H1 (cell line): ENCODE measurements around the gene DKKL1. TPM values are rescaled to one million over a fixed set of nuclear protein-coding genes. Genes with fewer than 3 reads are reported as not detected.
A peak's percentile ranks its signal among the peaks of the same experiment; 100 is the strongest.

Experiments
- CTCF ChIA-PET: fragments of 300-600 bp; sonication (Branson Sonifier 250); formaldehyde crosslinking; loops from one replicate; lab custom pipeline; 2021; ENCODE audit not compliant: partially characterized antibody; lab: Charles Lee
- POLR2A ChIA-PET: fragments of 300-600 bp; sonication (Branson Sonifier 250); formaldehyde crosslinking; loops from one replicate; lab custom pipeline; 2021; ENCODE audit warnings: inconsistent platforms; ENCODE audit not compliant: partially characterized antibody; lab: Charles Lee
- DNase-seq, 2 experiments: peaks; one replicate each; pipeline versions ENCODE4 v3.0.0 to v3.0.0-alpha.2; 2010 to 2022; ENCODE audit warnings: low spot score in 2 of 2, low read depth in 1 of 2, mixed read lengths in 1 of 2
- FAIRE-seq: peaks from 2 replicates; lab custom pipeline; 2011; peaks lifted over from hg19 to GRCh38; lab: Jason Lieb, UNC
- H2AFZ ChIP-seq: 2 replicates; pipeline ENCODE4 v1.8.1; 2012; ENCODE audit warnings: low read length, inconsistent platforms
- H2AK5ac ChIP-seq: 2 replicates; pipeline ENCODE4 v1.6.1; 2013; ENCODE audit warnings: low read depth, low read length
- H2BK120ac ChIP-seq: replicated peaks from 2 replicates; pipeline ENCODE3; 2013; ENCODE audit warnings: low read depth, low read length, inconsistent platforms
- H2BK12ac ChIP-seq: 2 replicates; pipeline ENCODE4 v1.6.1; 2013; ENCODE audit warnings: low read depth, low read length
- H2BK15ac ChIP-seq: 2 replicates; pipeline ENCODE4 v1.6.1; 2013; ENCODE audit warnings: low read length
- H2BK20ac ChIP-seq: 2 replicates; pipeline ENCODE4 v1.6.1; 2013; ENCODE audit warnings: low read length
- H2BK5ac ChIP-seq: 2 replicates; pipeline ENCODE4 v1.6.1; 2013; ENCODE audit warnings: low read depth, low read length
- H3K14ac ChIP-seq: 2 replicates; pipeline ENCODE4 v1.6.1; 2013; ENCODE audit warnings: inconsistent platforms; ENCODE audit not compliant: insufficient read length
- H3K18ac ChIP-seq: 2 replicates; pipeline ENCODE4 v1.6.1; 2013; ENCODE audit warnings: low read length; ENCODE audit errors: extremely low read depth
- H3K23ac ChIP-seq: 2 replicates; pipeline ENCODE4 v1.6.1; 2013; ENCODE audit warnings: inconsistent platforms; ENCODE audit not compliant: insufficient read length
- H3K23me2 ChIP-seq: 2 replicates; pipeline ENCODE4 v1.6.1; 2013; ENCODE audit warnings: low read depth, low read length
- H3K27ac ChIP-seq: 2 replicates; pipeline ENCODE4 v1.6.1; 2011; ENCODE audit warnings: low read depth, low read length, inconsistent platforms
- H3K27me3 ChIP-seq, 4 experiments: replicated peaks in 1 of 4; 1 replicate in 1 of 4; 2 replicates in 3 of 4; pipeline versions ENCODE4 v1.6.1 to v1.8.1; 2011 to 2013; ENCODE audit warnings: low read length in 3 of 4, mild to moderate bottlenecking in 3 of 4, inconsistent platforms in 2 of 4, mixed read lengths in 2 of 4, moderate library complexity in 1 of 4; ENCODE audit not compliant: control insufficient read depth in 3 of 4, insufficient read depth in 3 of 4; ENCODE audit errors: extremely low read depth in 1 of 4
- H3K36me3 ChIP-seq, 4 experiments: 2 replicates each; pipeline versions ENCODE4 v1.6.1 to v1.8.1; 2011 to 2013; ENCODE audit warnings: mild to moderate bottlenecking in 4 of 4, low read length in 3 of 4, moderate library complexity in 2 of 4, control low read depth in 1 of 4, inconsistent platforms in 1 of 4; ENCODE audit not compliant: insufficient read depth in 4 of 4, control insufficient read depth in 2 of 4
- H3K4ac ChIP-seq: replicated peaks from 2 replicates; pipeline ENCODE3; 2013; ENCODE audit warnings: low read length, low read depth, mixed read lengths, inconsistent platforms; ENCODE audit not compliant: insufficient read length
- H3K4me1 ChIP-seq, 4 experiments: replicated peaks in 1 of 4; 1 replicate in 1 of 4; 2 replicates in 3 of 4; pipeline versions ENCODE4 v1.6.1 to v1.8.1; 2011 to 2013; ENCODE audit warnings: low read length in 3 of 4, inconsistent platforms in 2 of 4, mixed read lengths in 1 of 4; ENCODE audit not compliant: insufficient read depth in 4 of 4, control insufficient read depth in 3 of 4
- H3K4me2 ChIP-seq, 2 experiments: 2 replicates each; pipeline versions ENCODE4 v1.6.1 to v1.8.1; 2011 to 2013; ENCODE audit warnings: low read depth in 2 of 2, low read length in 2 of 2, control low read depth in 1 of 2, inconsistent platforms in 1 of 2, mild to moderate bottlenecking in 1 of 2; ENCODE audit not compliant: insufficient read depth in 1 of 2
- H3K4me3 ChIP-seq, 4 experiments: fragments of 200-600, 300-600 bp in 1 of 4; sonication (generic), shearing (Covaris generic), sonication (Bioruptor Twin) in 1 of 4; 2 replicates each; pipeline versions ENCODE4 v1.5.1 to v1.8.1; 2011 to 2016; ENCODE audit warnings: low read length in 4 of 4, low read depth in 3 of 4, control low read depth in 2 of 4, inconsistent platforms in 2 of 4, mild to moderate bottlenecking in 2 of 4, mixed read lengths in 1 of 4, moderate library complexity in 1 of 4; ENCODE audit not compliant: insufficient read depth in 2 of 4; ENCODE audit errors: extremely low read depth in 1 of 4
- H3K56ac ChIP-seq: replicated peaks from 2 replicates; pipeline ENCODE3; 2013; ENCODE audit warnings: low read depth, mild to moderate bottlenecking, mixed read lengths, low read length, inconsistent platforms; ENCODE audit not compliant: insufficient read length
- H3K79me1 ChIP-seq: 2 replicates; pipeline ENCODE4 v1.6.1; 2013; ENCODE audit warnings: low read depth, low read length, control low read depth
- H3K79me2 ChIP-seq, 2 experiments: 2 replicates each; pipeline versions ENCODE4 v1.6.1 to v1.8.1; 2012 to 2013; ENCODE audit warnings: low read length in 2 of 2, mild to moderate bottlenecking in 2 of 2, inconsistent platforms in 1 of 2; ENCODE audit not compliant: insufficient read depth in 2 of 2, control insufficient read depth in 1 of 2
- H3K9ac ChIP-seq, 4 experiments: replicated peaks in 1 of 4; 1 replicate in 1 of 4; 2 replicates in 3 of 4; pipeline versions ENCODE4 v1.6.1 to v1.8.1; 2011 to 2013; ENCODE audit warnings: low read depth in 3 of 4, low read length in 3 of 4, control low read depth in 2 of 4, mild to moderate bottlenecking in 2 of 4, moderate library complexity in 2 of 4, inconsistent platforms in 1 of 4; ENCODE audit errors: extremely low read depth in 1 of 4
- H3K9me3 ChIP-seq, 2 experiments: 2 replicates each; pipeline versions ENCODE4 v1.6.1 to v1.8.1; 2012 to 2013; ENCODE audit warnings: mild to moderate bottlenecking in 2 of 2, moderate library complexity in 2 of 2, control low read depth in 1 of 2, inconsistent platforms in 1 of 2, low read depth in 1 of 2, low read length in 1 of 2, mixed read lengths in 1 of 2; ENCODE audit not compliant: insufficient read depth in 2 of 2
- H4K20me1 ChIP-seq, 2 experiments: replicated peaks in 1 of 2; 2 replicates each; pipeline versions ENCODE3 to v1.8.1; 2011 to 2013; ENCODE audit warnings: inconsistent platforms in 2 of 2, low read length in 2 of 2, mild to moderate bottlenecking in 1 of 2; ENCODE audit not compliant: insufficient read depth in 2 of 2, control insufficient read depth in 1 of 2
- H4K5ac ChIP-seq: 2 replicates; pipeline ENCODE4 v1.6.1; 2013; ENCODE audit warnings: low read length, low read depth, mixed read lengths, inconsistent platforms; ENCODE audit not compliant: insufficient read length
- H4K8ac ChIP-seq: 2 replicates; pipeline ENCODE4 v1.8.0; 2013; ENCODE audit warnings: mild to moderate bottlenecking, moderate library complexity, low read length, inconsistent platforms; ENCODE audit not compliant: insufficient read depth; ENCODE audit errors: extremely low read depth
- H4K91ac ChIP-seq: replicated peaks from 2 replicates; pipeline ENCODE3; 2013; ENCODE audit warnings: low read length, mixed read lengths, inconsistent platforms; ENCODE audit not compliant: insufficient read length
- CHD1 ChIP-seq: IDR thresholded peaks from 2 replicates; pipeline ENCODE4 v1.6.1; 2012; ENCODE audit warnings: low read depth, low read length, improper control_type of control experiment
- NRF1 ChIP-seq: IDR thresholded peaks from 2 replicates; pipeline ENCODE4 v1.6.1; 2011; ENCODE audit warnings: mild to moderate bottlenecking, low read depth, low read length, improper control_type of control experiment
- TCF12 ChIP-seq: IDR thresholded peaks from 2 replicates; pipeline ENCODE4 v1.6.1; 2011; ENCODE audit warnings: low read depth, mild to moderate bottlenecking, low read length
- WGBS, 2 experiments: shearing (Covaris generic) in 1 of 2; methylation state at CpG; one replicate each; pipeline versions ENCODE4 v1.1.6 to v1.1.7; 2013 to 2015; ENCODE audit warnings: low lambda C conversion rate in 2 of 2, mixed read lengths in 2 of 2, inconsistent platforms in 1 of 2, low coverage in 1 of 2, missing lambda C conversion rate in 1 of 2; ENCODE audit not compliant: insufficient replicate concordance in 2 of 2, insufficient coverage in 1 of 2, insufficient read length in 1 of 2; ENCODE audit errors: extremely low coverage in 1 of 2, missing lambda C conversion rate in 1 of 2; 5-methylcytosine and 5-hydroxymethylcytosine counted together
- polyA plus RNA-seq, 7 experiments: library from polyadenylated mRNA; depleted of rRNA in 3 of 7; stranded (reverse) in 5 of 7; unstranded in 2 of 7; fragments of >200 nt in 5 of 7; fragments of 200-250 nt in 2 of 7; gene quantifications; 1 replicate in 5 of 7; 2 replicates in 1 of 7; 4 replicates in 1 of 7; pipeline versions ENCODE4 v1.2.1 to v1.2.3, GENCODE V29; 2011 to 2013; ENCODE audit warnings: missing spikeins in 2 of 7, mixed read lengths in 2 of 7
- total RNA-seq: library from RNA; stranded (reverse); fragmentation: NEBNext Ultra II Directional; extraction: Animal tissue kit (Norgen Biotek cat#: 25700); gene quantifications from 2 replicates; pipeline ENCODE4 v1.2.1, GENCODE V29; 2021

DKKL1 gene
- total and polyA plus RNA-seq, 2 of the 8 experiments (the other 6 are each of a cell fraction or from before 2014, with no cell fraction given): 2.6 to 6.8 TPM

- TF ChIP-seq TCF12: no peak
- no peak for TF ChIP-seq NRF1
- no peak for TF ChIP-seq CHD1
- TF ChIP-seq, all 59 proteins: peak for 0
- H4K91ac ChIP-seq: no peak overlapping the region
- CTCF ChIA-PET: interaction anchor here (1.2 to 10.4 kb wide), 3 partner anchors 17 to 32 kb away, joined by 3 to 291 read pairs (median 13); no protein-coding TSS in a partner anchor
These were observed 34.4 kb downstream of the DKKL1 start for GRCh38 chr19:49398001-49398615.

More at GRCh38 chr19:49398001-49398615, 34.4 kb downstream of the DKKL1 start:
- H2BK12ac ChIP-seq: peak overlapping the region; percentile 80; the same call in 1 of the 2 replicates
- H3K27me3 ChIP-seq: no peaks in the 10 kb centered on the region
- H2BK5ac ChIP-seq: no peak overlapping the region
- no peaks in the 10 kb centered on the region for H4K20me1 ChIP-seq
- H2BK20ac ChIP-seq: peak overlapping the region; percentile 34; the same call in 1 of the 2 replicates
- no peak overlapping the region for H3K27ac ChIP-seq
- no peaks in the 10 kb centered on the region for H3K23me2 ChIP-seq
- no peak overlapping the region for H3K4me2 ChIP-seq
- H3K9ac ChIP-seq: no peak overlapping the region; a peak in 1 of 7 replicates
- DNase-seq (no peak), FAIRE-seq (no peak)
- no peak overlapping the region for H3K18ac ChIP-seq
- no peaks in the 10 kb centered on the region for H3K79me2 ChIP-seq
- no peaks in the 10 kb centered on the region for H3K36me3 ChIP-seq
- no peak overlapping the region for H4K8ac ChIP-seq
- H4K5ac ChIP-seq: no peak overlapping the region
- H3K23ac ChIP-seq: no peak overlapping the region
- no peak overlapping the region for H3K14ac ChIP-seq
- H3K4ac ChIP-seq: no peak overlapping the region
- no peak overlapping the region for H3K4me3 ChIP-seq
- WGBS, 2 experiments: 71% methylated on average over 8 of the region's 11 CpGs; no CpG with 5 or more reads in 1 of the 2 experiments
- 0 out of 2 replicates have a peak overlapping the region, but pooled peaks have one; percentile 8 for H2BK15ac ChIP-seq
- peaks cover 0 to 19% (median 9%) of the 10 kb centered on the region in 4 experiments; a peak in 3 of 7 replicates for H3K4me1 ChIP-seq
- no peak overlapping the region for H2AK5ac ChIP-seq
- no peaks in the 10 kb centered on the region for H3K79me1 ChIP-seq
- no peak overlapping the region for H2AFZ ChIP-seq
- H3K56ac ChIP-seq: no peak overlapping the region
- H2BK120ac ChIP-seq: no peak overlapping the region
- POLR2A ChIA-PET: interaction anchor here (0.5 to 2.0 kb wide), 5 partner anchors 20 to 94 kb away, joined by 3 to 6 read pairs (median 3); partner anchors contain the start of gene PIH1D1
- H3K9me3 ChIP-seq: no peaks in the 10 kb centered on the region
